GM20431 (cell line): ENCODE measurements around the gene ISG15.
"Not testable (repeated sequence)": the region's sequence is repeated elsewhere in the genome, so short reads cannot be mapped to it uniquely, and the experiment has no call there.

ENCODE experiments used
- in situ Hi-C: fragments of 300-500 bp; cut with MseI, MboI; formaldehyde crosslinking; loops from one replicate; pipeline ENCODE4 v1.15.0; 2020; ENCODE audit warnings: low sequenced_read_pairs; ENCODE audit not compliant: unreplicated experiment

The ISG15 gene

GRCh38 chr1:1006305-1007159 lies 6.8 kb upstream of the ISG15 start:
- in situ Hi-C loops = no loop called here

DNA sequence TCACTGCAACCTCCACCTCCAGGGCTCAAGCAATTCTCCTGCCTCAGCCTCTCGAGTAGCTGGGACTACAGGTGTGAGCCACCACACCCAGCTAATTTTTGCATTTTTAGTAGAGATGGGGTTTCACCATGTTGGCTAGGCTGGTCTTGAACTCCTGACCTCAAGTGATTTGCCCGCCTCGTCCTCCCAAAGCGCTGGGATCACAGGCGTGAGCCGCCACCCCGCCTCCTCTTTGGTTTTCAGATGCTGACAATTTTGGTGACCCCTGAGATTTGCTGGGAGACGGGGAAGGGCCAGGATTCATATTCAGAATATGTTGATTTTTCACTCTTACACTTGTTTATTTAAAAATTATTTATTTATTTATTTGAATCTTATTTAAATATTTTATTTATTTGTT lies 3.2 kb upstream of the ISG15 start:
- in situ Hi-C loops = not testable (repeated sequence)

- in situ Hi-C loops = no loop called here
These were observed 1.8 kb upstream of the ISG15 start for GRCh38 chr1:1011396-1011949.

DNA sequence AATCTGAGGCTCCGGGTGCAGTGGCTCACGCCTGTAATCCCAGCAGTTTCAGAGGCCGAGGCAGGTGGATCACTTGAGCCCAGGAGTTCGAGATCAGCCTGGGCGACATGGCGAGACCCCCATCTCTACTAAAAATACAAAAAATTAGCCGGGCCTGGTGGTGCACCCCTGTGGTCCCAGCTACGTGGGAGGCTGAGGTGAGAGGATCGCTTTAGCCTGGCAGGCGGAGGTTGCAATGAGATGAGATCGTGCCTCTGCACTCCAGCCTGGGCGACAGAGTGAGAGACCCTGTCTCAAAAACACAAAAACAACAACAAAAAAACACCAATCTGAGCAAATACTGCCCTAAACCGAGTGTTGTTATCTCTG lies 577 bp upstream of the ISG15 start:
- in situ Hi-C loops = not testable (repeated sequence)

DNA sequence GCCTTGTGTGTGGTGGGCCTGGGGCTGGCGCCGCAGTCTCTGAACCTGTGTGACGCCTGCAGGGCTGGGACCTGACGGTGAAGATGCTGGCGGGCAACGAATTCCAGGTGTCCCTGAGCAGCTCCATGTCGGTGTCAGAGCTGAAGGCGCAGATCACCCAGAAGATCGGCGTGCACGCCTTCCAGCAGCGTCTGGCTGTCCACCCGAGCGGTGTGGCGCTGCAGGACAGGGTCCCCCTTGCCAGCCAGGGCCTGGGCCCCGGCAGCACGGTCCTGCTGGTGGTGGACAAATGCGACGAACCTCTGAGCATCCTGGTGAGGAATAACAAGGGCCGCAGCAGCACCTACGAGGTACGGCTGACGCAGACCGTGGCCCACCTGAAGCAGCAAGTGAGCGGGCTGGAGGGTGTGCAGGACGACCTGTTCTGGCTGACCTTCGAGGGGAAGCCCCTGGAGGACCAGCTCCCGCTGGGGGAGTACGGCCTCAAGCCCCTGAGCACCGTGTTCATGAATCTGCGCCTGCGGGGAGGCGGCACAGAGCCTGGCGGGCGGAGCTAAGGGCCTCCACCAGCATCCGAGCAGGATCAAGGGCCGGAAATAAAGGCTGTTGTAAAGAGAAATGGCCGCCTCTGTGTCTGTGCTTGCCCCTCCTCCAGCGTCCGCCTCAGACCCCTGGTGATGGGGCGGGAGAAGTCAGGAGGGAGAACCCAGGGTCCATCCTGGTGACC lies 788 bp downstream of the ISG15 start:
- in situ Hi-C loops = no loop called here

GRCh38 chr1:1014799-1015681 lies 1.7 kb downstream of the ISG15 start:
- in situ Hi-C loops = no loop called here

GRCh38 chr1:1017397-1018320 lies 4.4 kb downstream of the ISG15 start:
- in situ Hi-C loops = not testable (repeated sequence)

DNA sequence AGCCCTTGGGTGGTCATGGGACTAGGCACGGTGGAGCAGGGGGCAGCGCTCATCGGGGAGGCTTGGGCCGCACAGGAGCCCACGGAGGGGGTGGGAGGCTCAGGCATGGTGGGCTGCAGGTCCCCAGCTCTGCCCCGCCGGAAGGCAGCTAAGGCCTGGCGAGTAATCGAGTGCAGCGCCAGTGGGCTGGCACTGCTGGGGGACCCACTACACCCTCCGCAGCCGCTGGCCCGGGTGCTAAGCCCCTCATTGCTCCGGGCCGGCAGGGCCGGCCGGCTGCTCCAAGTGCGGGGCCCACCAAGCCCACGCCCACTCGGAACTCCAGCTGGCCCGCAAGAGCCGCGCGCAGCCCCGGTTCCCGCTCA lies 5.0 kb downstream of the ISG15 start:
- in situ Hi-C loops = not testable (repeated sequence)

GRCh38 chr1:1019122-1019999 lies 6.1 kb downstream of the ISG15 start:
- in situ Hi-C loops = no loop called here

- in situ Hi-C loops = no loop called here
These were observed 6.7 kb downstream of the ISG15 start, which contains the start of gene AGRN for GRCh38 chr1:1020000-1020404. Gene AGRN, plus strand, starts transcription at chr1:1020120. Its CDS starts 53 bp downstream, at chr1:1020173.

GRCh38 chr1:1020415-1021009 lies 7.2 kb downstream of the ISG15 start:
- in situ Hi-C loops = no loop called here

GRCh38 chr1:1021010-1021919 lies 8.0 kb downstream of the ISG15 start:
- in situ Hi-C loops = no loop called here

DNA sequence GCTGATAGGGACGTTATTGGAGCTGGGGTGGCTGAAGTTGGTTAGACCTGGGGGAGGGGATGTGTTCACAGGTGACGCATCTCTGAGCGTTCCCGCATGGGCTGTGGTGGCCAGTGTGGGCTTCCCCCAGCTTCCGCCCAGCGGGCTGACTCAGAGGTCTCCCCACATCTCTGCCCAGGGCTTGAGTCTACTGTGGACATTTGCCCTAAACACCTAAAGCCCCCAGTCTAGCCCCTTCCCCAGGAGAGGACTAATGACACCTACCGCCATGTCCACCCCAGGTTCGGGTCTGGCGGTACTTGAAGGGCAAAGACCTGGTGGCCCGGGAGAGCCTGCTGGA lies 8.6 kb downstream of the ISG15 start:
- in situ Hi-C loops = no loop called here

- in situ Hi-C loops = no loop called here
These were observed 9.2 kb downstream of the ISG15 start for GRCh38 chr1:1022302-1023009.

GRCh38 chr1:1023700-1024099 lies 10.4 kb downstream of the ISG15 start:
- in situ Hi-C loops = no loop called here

- in situ Hi-C loops = no loop called here
These were observed 11.0 kb downstream of the ISG15 start for GRCh38 chr1:1024149-1024770.
